Sigmoid colon (tissue), 3 donors: Measurements from ENCODE around the gene MCRS1.

ENCODE experiments used
- CTCF ChIP-seq, 4 experiments: fragments of 450-650 bp in 3 of 4; fragments of 200-600 bp in 1 of 4; IDR thresholded peaks; one replicate each; pipeline ENCODE4 v1.5.1; 2016 to 2019; ENCODE audit warnings: antibody characterized with exemption in 4 of 4, mild to moderate bottlenecking in 3 of 4, moderate library complexity in 2 of 4
- POLR2A ChIP-seq, 2 donors: fragments of 450-650 bp; IDR thresholded peaks; one replicate each; pipeline ENCODE4 v1.6.1; 2016; ENCODE audit warnings: antibody characterized with exemption in 2 of 2, mild to moderate bottlenecking in 2 of 2, moderate library complexity in 2 of 2

GRCh38 chr12:49537231-49537751 is 30.7 kb downstream of the MCRS1 start:
- TF ChIP-seq CTCF (IDR thresholded peaks at IDR 0.05) (no peak), POLR2A (IDR thresholded peaks at IDR 0.05) (no peak)
